H1 (cell line): ENCODE measurements around the gene NEUROD6. TPM values are rescaled to one million over a fixed set of nuclear protein-coding genes. Genes with fewer than 3 reads are reported as not detected.

Experiments
- CTCF ChIA-PET: fragments of 300-600 bp; sonication (Branson Sonifier 250); formaldehyde crosslinking; loops from one replicate; lab custom pipeline; 2021; ENCODE audit not compliant: partially characterized antibody; lab: Charles Lee
- POLR2A ChIA-PET: fragments of 300-600 bp; sonication (Branson Sonifier 250); formaldehyde crosslinking; loops from one replicate; lab custom pipeline; 2021; ENCODE audit warnings: inconsistent platforms; ENCODE audit not compliant: partially characterized antibody; lab: Charles Lee
- DNase-seq, 2 experiments: peaks; one replicate each; pipeline versions ENCODE4 v3.0.0 to v3.0.0-alpha.2; 2010 to 2022; ENCODE audit warnings: low spot score in 2 of 2, low read depth in 1 of 2, mixed read lengths in 1 of 2
- FAIRE-seq: peaks from 2 replicates; lab custom pipeline; 2011; peaks lifted over from hg19 to GRCh38; lab: Jason Lieb, UNC
- H2AFZ ChIP-seq: 2 replicates; pipeline ENCODE4 v1.8.1; 2012; ENCODE audit warnings: low read length, inconsistent platforms
- H2AK5ac ChIP-seq: 2 replicates; pipeline ENCODE4 v1.6.1; 2013; ENCODE audit warnings: low read depth, low read length
- H2BK120ac ChIP-seq: replicated peaks from 2 replicates; pipeline ENCODE3; 2013; ENCODE audit warnings: low read depth, low read length, inconsistent platforms
- H2BK12ac ChIP-seq: 2 replicates; pipeline ENCODE4 v1.6.1; 2013; ENCODE audit warnings: low read depth, low read length
- H2BK15ac ChIP-seq: 2 replicates; pipeline ENCODE4 v1.6.1; 2013; ENCODE audit warnings: low read length
- H2BK20ac ChIP-seq: 2 replicates; pipeline ENCODE4 v1.6.1; 2013; ENCODE audit warnings: low read length
- H2BK5ac ChIP-seq: 2 replicates; pipeline ENCODE4 v1.6.1; 2013; ENCODE audit warnings: low read depth, low read length
- H3K14ac ChIP-seq: 2 replicates; pipeline ENCODE4 v1.6.1; 2013; ENCODE audit warnings: inconsistent platforms; ENCODE audit not compliant: insufficient read length
- H3K18ac ChIP-seq: 2 replicates; pipeline ENCODE4 v1.6.1; 2013; ENCODE audit warnings: low read length; ENCODE audit errors: extremely low read depth
- H3K23ac ChIP-seq: 2 replicates; pipeline ENCODE4 v1.6.1; 2013; ENCODE audit warnings: inconsistent platforms; ENCODE audit not compliant: insufficient read length
- H3K23me2 ChIP-seq: 2 replicates; pipeline ENCODE4 v1.6.1; 2013; ENCODE audit warnings: low read depth, low read length
- H3K27ac ChIP-seq: 2 replicates; pipeline ENCODE4 v1.6.1; 2011; ENCODE audit warnings: low read depth, low read length, inconsistent platforms
- H3K27me3 ChIP-seq, 4 experiments: replicated peaks in 1 of 4; 1 replicate in 1 of 4; 2 replicates in 3 of 4; pipeline versions ENCODE4 v1.6.1 to v1.8.1; 2011 to 2013; ENCODE audit warnings: low read length in 3 of 4, mild to moderate bottlenecking in 3 of 4, inconsistent platforms in 2 of 4, mixed read lengths in 2 of 4, moderate library complexity in 1 of 4; ENCODE audit not compliant: control insufficient read depth in 3 of 4, insufficient read depth in 3 of 4; ENCODE audit errors: extremely low read depth in 1 of 4
- H3K36me3 ChIP-seq, 4 experiments: 2 replicates each; pipeline versions ENCODE4 v1.6.1 to v1.8.1; 2011 to 2013; ENCODE audit warnings: mild to moderate bottlenecking in 4 of 4, low read length in 3 of 4, moderate library complexity in 2 of 4, control low read depth in 1 of 4, inconsistent platforms in 1 of 4; ENCODE audit not compliant: insufficient read depth in 4 of 4, control insufficient read depth in 2 of 4
- H3K4ac ChIP-seq: replicated peaks from 2 replicates; pipeline ENCODE3; 2013; ENCODE audit warnings: low read length, low read depth, mixed read lengths, inconsistent platforms; ENCODE audit not compliant: insufficient read length
- H3K4me1 ChIP-seq, 4 experiments: replicated peaks in 1 of 4; 1 replicate in 1 of 4; 2 replicates in 3 of 4; pipeline versions ENCODE4 v1.6.1 to v1.8.1; 2011 to 2013; ENCODE audit warnings: low read length in 3 of 4, inconsistent platforms in 2 of 4, mixed read lengths in 1 of 4; ENCODE audit not compliant: insufficient read depth in 4 of 4, control insufficient read depth in 3 of 4
- H3K4me2 ChIP-seq, 2 experiments: 2 replicates each; pipeline versions ENCODE4 v1.6.1 to v1.8.1; 2011 to 2013; ENCODE audit warnings: low read depth in 2 of 2, low read length in 2 of 2, control low read depth in 1 of 2, inconsistent platforms in 1 of 2, mild to moderate bottlenecking in 1 of 2; ENCODE audit not compliant: insufficient read depth in 1 of 2
- H3K4me3 ChIP-seq, 4 experiments: fragments of 200-600, 300-600 bp in 1 of 4; sonication (generic), shearing (Covaris generic), sonication (Bioruptor Twin) in 1 of 4; 2 replicates each; pipeline versions ENCODE4 v1.5.1 to v1.8.1; 2011 to 2016; ENCODE audit warnings: low read length in 4 of 4, low read depth in 3 of 4, control low read depth in 2 of 4, inconsistent platforms in 2 of 4, mild to moderate bottlenecking in 2 of 4, mixed read lengths in 1 of 4, moderate library complexity in 1 of 4; ENCODE audit not compliant: insufficient read depth in 2 of 4; ENCODE audit errors: extremely low read depth in 1 of 4
- H3K56ac ChIP-seq: replicated peaks from 2 replicates; pipeline ENCODE3; 2013; ENCODE audit warnings: low read depth, mild to moderate bottlenecking, mixed read lengths, low read length, inconsistent platforms; ENCODE audit not compliant: insufficient read length
- H3K79me1 ChIP-seq: 2 replicates; pipeline ENCODE4 v1.6.1; 2013; ENCODE audit warnings: low read depth, low read length, control low read depth
- H3K79me2 ChIP-seq, 2 experiments: 2 replicates each; pipeline versions ENCODE4 v1.6.1 to v1.8.1; 2012 to 2013; ENCODE audit warnings: low read length in 2 of 2, mild to moderate bottlenecking in 2 of 2, inconsistent platforms in 1 of 2; ENCODE audit not compliant: insufficient read depth in 2 of 2, control insufficient read depth in 1 of 2
- H3K9ac ChIP-seq, 4 experiments: replicated peaks in 1 of 4; 1 replicate in 1 of 4; 2 replicates in 3 of 4; pipeline versions ENCODE4 v1.6.1 to v1.8.1; 2011 to 2013; ENCODE audit warnings: low read depth in 3 of 4, low read length in 3 of 4, control low read depth in 2 of 4, mild to moderate bottlenecking in 2 of 4, moderate library complexity in 2 of 4, inconsistent platforms in 1 of 4; ENCODE audit errors: extremely low read depth in 1 of 4
- H3K9me3 ChIP-seq, 2 experiments: 2 replicates each; pipeline versions ENCODE4 v1.6.1 to v1.8.1; 2012 to 2013; ENCODE audit warnings: mild to moderate bottlenecking in 2 of 2, moderate library complexity in 2 of 2, control low read depth in 1 of 2, inconsistent platforms in 1 of 2, low read depth in 1 of 2, low read length in 1 of 2, mixed read lengths in 1 of 2; ENCODE audit not compliant: insufficient read depth in 2 of 2
- H4K20me1 ChIP-seq, 2 experiments: replicated peaks in 1 of 2; 2 replicates each; pipeline versions ENCODE3 to v1.8.1; 2011 to 2013; ENCODE audit warnings: inconsistent platforms in 2 of 2, low read length in 2 of 2, mild to moderate bottlenecking in 1 of 2; ENCODE audit not compliant: insufficient read depth in 2 of 2, control insufficient read depth in 1 of 2
- H4K5ac ChIP-seq: 2 replicates; pipeline ENCODE4 v1.6.1; 2013; ENCODE audit warnings: low read length, low read depth, mixed read lengths, inconsistent platforms; ENCODE audit not compliant: insufficient read length
- H4K8ac ChIP-seq: 2 replicates; pipeline ENCODE4 v1.8.0; 2013; ENCODE audit warnings: mild to moderate bottlenecking, moderate library complexity, low read length, inconsistent platforms; ENCODE audit not compliant: insufficient read depth; ENCODE audit errors: extremely low read depth
- H4K91ac ChIP-seq: replicated peaks from 2 replicates; pipeline ENCODE3; 2013; ENCODE audit warnings: low read length, mixed read lengths, inconsistent platforms; ENCODE audit not compliant: insufficient read length
- CEBPB ChIP-seq: IDR thresholded peaks from 2 replicates; pipeline ENCODE4 v1.6.1; 2012; ENCODE audit warnings: low read depth, low read length
- PHF8 ChIP-seq: fragments of 200-600 bp; sonication (generic); conservative IDR thresholded peaks from 2 replicates; pipeline ENCODE4 v1.7.1; 2012; ENCODE audit warnings: low read depth, mild to moderate bottlenecking, inconsistent platforms, low read length, moderate library complexity
- RBBP5 ChIP-seq: IDR thresholded peaks from 2 replicates; pipeline ENCODE4 v1.7.1; 2012; ENCODE audit warnings: low read depth, mild to moderate bottlenecking, inconsistent platforms, low read length, moderate library complexity, borderline replicate concordance
- SP4 ChIP-seq: IDR thresholded peaks from 2 replicates; pipeline ENCODE4 v1.6.1; 2012; ENCODE audit warnings: low read length, inconsistent platforms
- WGBS, 2 experiments: shearing (Covaris generic) in 1 of 2; methylation state at CpG; one replicate each; pipeline versions ENCODE4 v1.1.6 to v1.1.7; 2013 to 2015; ENCODE audit warnings: low lambda C conversion rate in 2 of 2, mixed read lengths in 2 of 2, inconsistent platforms in 1 of 2, low coverage in 1 of 2, missing lambda C conversion rate in 1 of 2; ENCODE audit not compliant: insufficient replicate concordance in 2 of 2, insufficient coverage in 1 of 2, insufficient read length in 1 of 2; ENCODE audit errors: extremely low coverage in 1 of 2, missing lambda C conversion rate in 1 of 2; 5-methylcytosine and 5-hydroxymethylcytosine counted together
- polyA plus RNA-seq, 7 experiments: library from polyadenylated mRNA; depleted of rRNA in 3 of 7; stranded (reverse) in 5 of 7; unstranded in 2 of 7; fragments of >200 nt in 5 of 7; fragments of 200-250 nt in 2 of 7; gene quantifications; 1 replicate in 5 of 7; 2 replicates in 1 of 7; 4 replicates in 1 of 7; pipeline versions ENCODE4 v1.2.1 to v1.2.3, GENCODE V29; 2011 to 2013; ENCODE audit warnings: missing spikeins in 2 of 7, mixed read lengths in 2 of 7
- total RNA-seq: library from RNA; stranded (reverse); fragmentation: NEBNext Ultra II Directional; extraction: Animal tissue kit (Norgen Biotek cat#: 25700); gene quantifications from 2 replicates; pipeline ENCODE4 v1.2.1, GENCODE V29; 2021

The NEUROD6 gene
- total and polyA plus RNA-seq, 2 of the 8 experiments (the other 6 are each of a cell fraction or from before 2014, with no cell fraction given), result not detected

DNA sequence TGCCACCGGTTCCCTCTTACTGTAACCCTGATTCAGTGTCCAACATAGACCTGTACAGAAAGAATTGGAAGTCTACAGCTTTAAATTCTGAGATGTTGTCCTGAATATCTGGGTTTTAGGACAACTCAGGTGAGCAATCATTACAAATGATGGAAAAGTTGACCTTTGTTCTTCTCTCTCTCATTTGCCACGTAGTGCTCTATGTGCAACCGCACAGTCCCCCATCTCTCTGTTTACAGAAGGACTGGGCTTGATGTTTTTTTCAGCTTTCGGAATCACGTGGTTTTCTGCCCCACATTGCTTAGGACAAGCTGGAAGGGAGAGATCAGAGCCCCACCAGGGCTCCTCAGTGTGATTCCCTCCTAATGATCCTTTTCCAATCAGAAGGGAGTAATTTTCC lies 22.2 kb downstream of the NEUROD6 start:
- ChIA-PET POLR2A (no interaction called here), CTCF (interaction anchor here (0.6 to 2.8 kb wide), 5 partner anchors 18 to 184 kb away, joined by 3 to 15 read pairs (median 3); no protein-coding TSS in a partner anchor)
- FAIRE-seq, result no peak
- Histone ChIP-seq H3K27me3 (no peaks in the 10 kb centered on the region; a peak in 1 of 7 replicates), H2BK5ac (no peak overlapping the region), H4K5ac (no peak overlapping the region), H2BK12ac (no peak overlapping the region), H3K9me3 (no peaks in the 10 kb centered on the region), H2BK15ac (no peak overlapping the region), H3K23me2 (no peaks in the 10 kb centered on the region; the same call in 1 of the 2 replicates), H3K79me2 (no peaks in the 10 kb centered on the region), H3K4ac (no peak overlapping the region), H3K4me2 (no peak overlapping the region), H4K8ac (no peak overlapping the region), H3K79me1 (no peaks in the 10 kb centered on the region), H2AFZ (no peak overlapping the region), H3K4me1 (no peaks in the 10 kb centered on the region), H3K36me3 (no peaks in the 10 kb centered on the region), H3K23ac (no peak overlapping the region), H3K4me3 (no peak overlapping the region), H2BK120ac (no peak overlapping the region), H4K20me1 (no peaks in the 10 kb centered on the region), H3K27ac (no peak overlapping the region), H3K14ac (no peak overlapping the region), H4K91ac (no peak overlapping the region), H3K18ac (no peak overlapping the region), H3K56ac (no peak overlapping the region), H3K9ac (no peak overlapping the region), H2AK5ac (no peak overlapping the region), H2BK20ac (no peak overlapping the region)
- WGBS, 2 experiments, result 87% methylated on average over 5 of the region's 5 CpGs; no CpG with 5 or more reads in 1 of the 2 experiments
- DNase-seq, result no peak
- TF ChIP-seq SP4 (no peak), RBBP5 (no peak), CEBPB (no peak), PHF8 (no peak)
